RWPE1 (cell line): ENCODE measurements around the gene PFDN4.
"Not testable (repeated sequence)": the region's sequence is repeated elsewhere in the genome, so short reads cannot be mapped to it uniquely, and the experiment has no call there.

Source experiments
- CTCF ChIA-PET: fragments of 350-600 bp; sonication (Branson Sonifier 250); formaldehyde crosslinking; extraction: SDS; loops from one replicate; lab custom pipeline; 2021; lab: Yijun Ruan, JAX
- POLR2A ChIA-PET: fragments of 400-600 bp; formaldehyde crosslinking; extraction: SDS; loops from one replicate; lab custom pipeline; 2020; ENCODE audit warnings: antibody characterized with exemption; ENCODE audit not compliant: low non-redundant PET; lab: Yijun Ruan, JAX
- DNase-seq: peaks from one replicate; pipeline ENCODE4 v3.0.0; 2012; ENCODE audit warnings: low spot score
- H3K27ac ChIP-seq: fragments of 450-650 bp; 2 replicates; pipeline ENCODE4 v1.5.1; 2017
- TF ChIP-seq, protein P1 (sequence below): fragments of 450-650 bp; conservative IDR thresholded peaks from 2 replicates; pipeline ENCODE4 v1.5.1; 2017; ENCODE audit warnings: low read depth, mild to moderate bottlenecking

The PFDN4 gene

DNA sequence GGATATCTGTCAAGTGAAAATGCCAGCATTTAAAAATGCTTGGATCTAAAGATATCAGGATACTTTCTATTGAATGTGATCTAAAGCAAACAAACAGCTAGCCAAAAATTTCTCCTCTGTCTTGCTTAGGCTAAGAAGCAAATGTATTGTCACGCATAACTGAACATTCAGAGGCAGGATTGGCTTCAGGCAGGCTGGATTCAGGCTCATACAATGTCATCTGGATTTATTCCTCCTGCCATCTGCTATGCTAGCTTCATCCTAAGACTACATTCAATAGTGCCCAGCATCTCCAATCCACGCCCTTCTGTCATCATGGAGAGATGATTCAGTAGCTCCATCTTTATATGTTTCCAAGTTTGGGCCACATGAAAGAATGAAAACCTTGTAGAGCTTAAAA lies 27.1 kb downstream of the PFDN4 start:
- POLR2A ChIA-PET = no interaction called here
- no peak overlapping the region for H3K27ac ChIP-seq
- CTCF ChIA-PET = no interaction called here
- TF ChIP-seq, protein P1, sequence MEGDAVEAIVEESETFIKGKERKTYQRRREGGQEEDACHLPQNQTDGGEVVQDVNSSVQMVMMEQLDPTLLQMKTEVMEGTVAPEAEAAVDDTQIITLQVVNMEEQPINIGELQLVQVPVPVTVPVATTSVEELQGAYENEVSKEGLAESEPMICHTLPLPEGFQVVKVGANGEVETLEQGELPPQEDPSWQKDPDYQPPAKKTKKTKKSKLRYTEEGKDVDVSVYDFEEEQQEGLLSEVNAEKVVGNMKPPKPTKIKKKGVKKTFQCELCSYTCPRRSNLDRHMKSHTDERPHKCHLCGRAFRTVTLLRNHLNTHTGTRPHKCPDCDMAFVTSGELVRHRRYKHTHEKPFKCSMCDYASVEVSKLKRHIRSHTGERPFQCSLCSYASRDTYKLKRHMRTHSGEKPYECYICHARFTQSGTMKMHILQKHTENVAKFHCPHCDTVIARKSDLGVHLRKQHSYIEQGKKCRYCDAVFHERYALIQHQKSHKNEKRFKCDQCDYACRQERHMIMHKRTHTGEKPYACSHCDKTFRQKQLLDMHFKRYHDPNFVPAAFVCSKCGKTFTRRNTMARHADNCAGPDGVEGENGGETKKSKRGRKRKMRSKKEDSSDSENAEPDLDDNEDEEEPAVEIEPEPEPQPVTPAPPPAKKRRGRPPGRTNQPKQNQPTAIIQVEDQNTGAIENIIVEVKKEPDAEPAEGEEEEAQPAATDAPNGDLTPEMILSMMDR = no peak
- DNase-seq = no peak

DNA sequence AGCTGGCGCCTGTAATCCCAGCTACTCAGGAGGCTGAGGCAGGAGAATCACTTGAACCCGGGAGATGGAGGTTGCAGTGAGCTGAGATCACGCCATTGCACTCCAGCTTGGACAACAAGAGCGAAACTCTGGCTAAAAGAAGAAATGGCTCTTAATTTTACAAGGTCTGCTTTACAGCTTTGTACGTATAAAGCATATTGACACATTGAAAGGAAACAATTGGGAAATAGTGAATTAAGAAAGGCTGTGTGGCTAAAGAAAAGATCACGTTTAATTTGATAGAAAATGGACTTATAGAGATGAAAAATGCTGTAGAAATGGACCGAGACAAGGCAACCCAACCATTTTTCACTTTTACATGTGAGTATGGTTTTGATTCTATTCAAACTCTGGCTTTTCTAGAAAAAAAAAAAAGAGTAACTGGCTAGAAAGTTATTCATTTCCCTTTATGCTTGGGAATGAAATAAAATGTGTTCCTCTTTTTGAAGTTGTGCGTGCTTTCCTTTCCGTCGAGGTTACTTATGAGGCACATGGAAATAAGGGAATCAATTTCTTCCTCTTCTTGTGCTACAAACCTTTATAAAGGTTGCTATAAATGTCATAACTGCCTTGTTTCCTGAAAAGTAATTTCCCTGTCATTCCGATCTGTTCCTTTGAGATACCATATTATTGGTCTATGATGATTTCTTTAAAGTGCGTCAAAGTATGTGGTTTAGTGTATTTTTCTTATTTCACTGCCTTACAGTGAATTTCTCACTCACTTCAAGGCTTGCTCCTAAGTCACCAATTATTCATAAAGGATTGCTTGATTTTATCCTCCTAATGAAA lies 29.4 kb downstream of the PFDN4 start:
- TF ChIP-seq, protein P1 = no peak
- DNase-seq = no peak
- no peak overlapping the region for H3K27ac ChIP-seq
- CTCF ChIA-PET = no interaction called here
- POLR2A ChIA-PET = no interaction called here

DNA sequence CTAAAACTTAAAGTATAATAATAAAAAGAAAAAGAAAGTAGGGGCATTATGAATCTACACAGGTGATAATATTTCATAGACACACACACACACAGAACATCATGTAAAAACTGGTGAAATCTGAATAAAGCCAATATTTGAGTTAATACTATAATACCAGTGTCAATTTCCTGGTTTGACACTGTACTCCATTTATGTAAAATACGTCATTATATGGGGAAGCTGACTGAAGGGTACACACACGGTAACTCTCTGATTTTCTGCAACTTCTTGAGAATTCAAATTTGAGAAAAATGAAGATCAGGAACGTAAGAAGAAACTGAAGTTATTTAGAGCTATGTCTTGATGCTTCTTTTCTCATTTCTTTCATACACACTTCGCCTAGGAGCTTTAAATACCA lies 36.2 kb downstream of the PFDN4 start:
- TF ChIP-seq, protein P1 = no peak
- DNase-seq = no peak
- H3K27ac ChIP-seq = no peak overlapping the region
- CTCF ChIA-PET = no interaction called here
- POLR2A ChIA-PET = no interaction called here

DNA sequence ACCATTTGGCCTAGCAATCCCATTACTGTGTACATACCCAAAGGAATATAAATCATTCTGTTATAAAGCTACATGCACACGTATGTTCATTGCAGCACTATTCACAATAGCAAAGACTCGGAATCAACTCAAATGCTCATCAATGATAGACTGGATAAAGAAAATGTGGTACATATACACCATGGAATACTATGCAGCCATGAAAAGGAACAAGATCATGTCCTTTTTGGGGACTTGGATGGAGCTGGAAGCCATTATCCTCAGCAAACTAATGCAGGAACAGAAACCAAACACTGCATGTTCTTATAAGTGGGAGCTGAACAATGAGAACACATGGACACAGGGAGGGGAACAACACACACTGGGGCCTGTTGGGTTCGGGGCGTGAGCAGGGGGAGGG lies 40.8 kb downstream of the PFDN4 start:
- DNase-seq, H3K27ac ChIP-seq, POLR2A ChIA-PET: not testable (repeated sequence)
- CTCF ChIA-PET = interaction anchor here (0.7 kb wide), 1 partner anchor 1953 kb away, joined by 5 read pairs; no protein-coding TSS in a partner anchor

DNA sequence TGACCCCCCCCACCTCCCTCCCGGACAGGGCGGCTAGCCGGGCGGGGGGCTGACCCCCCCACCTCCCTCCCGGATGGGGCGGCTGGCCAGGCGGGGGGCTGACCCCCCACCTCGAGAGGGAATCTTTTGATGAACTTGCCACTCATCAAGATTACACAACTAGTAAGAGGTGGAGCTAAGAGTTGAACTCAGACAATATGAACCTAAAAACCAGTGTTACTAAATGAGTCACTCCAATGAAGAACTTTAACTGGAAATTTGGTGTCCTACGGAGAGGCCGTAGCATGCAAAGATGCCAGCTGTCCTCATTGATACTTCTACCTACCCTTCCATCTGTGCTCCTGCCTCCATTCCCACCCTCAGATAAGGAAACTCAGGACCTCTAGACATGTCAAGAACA lies 42.8 kb downstream of the PFDN4 start:
- no peak overlapping the region for H3K27ac ChIP-seq
- DNase-seq = peak; percentile 21
- ChIA-PET POLR2A (no interaction called here), CTCF (no interaction called here)
- TF ChIP-seq, protein P1 = no peak

DNA sequence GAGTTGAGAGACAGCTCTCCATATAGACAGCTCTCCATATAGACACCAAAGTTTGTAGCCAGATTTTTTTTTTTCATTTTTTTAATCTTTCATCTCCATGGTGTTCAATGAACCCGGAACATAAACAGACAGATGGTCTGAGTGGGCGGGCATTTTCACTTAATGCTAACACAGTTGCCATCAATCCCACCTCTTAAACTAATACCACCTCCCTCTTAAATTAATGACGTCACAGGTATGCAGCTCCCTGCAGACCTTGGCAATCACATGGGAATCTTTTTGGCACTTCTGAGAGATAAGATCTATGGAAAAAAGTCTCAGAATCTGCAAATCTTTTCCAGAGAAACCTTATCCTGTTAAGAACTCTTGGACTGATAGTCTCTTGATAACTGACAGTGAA lies 43.2 kb downstream of the PFDN4 start:
- TF ChIP-seq, protein P1 = no peak
- H3K27ac ChIP-seq = no peak overlapping the region
- DNase-seq = no peak
- ChIA-PET CTCF (interaction anchor here (0.7 kb wide), 1 partner anchor 10 kb away, joined by 3 read pairs; no protein-coding TSS in a partner anchor), POLR2A (no interaction called here)

DNA sequence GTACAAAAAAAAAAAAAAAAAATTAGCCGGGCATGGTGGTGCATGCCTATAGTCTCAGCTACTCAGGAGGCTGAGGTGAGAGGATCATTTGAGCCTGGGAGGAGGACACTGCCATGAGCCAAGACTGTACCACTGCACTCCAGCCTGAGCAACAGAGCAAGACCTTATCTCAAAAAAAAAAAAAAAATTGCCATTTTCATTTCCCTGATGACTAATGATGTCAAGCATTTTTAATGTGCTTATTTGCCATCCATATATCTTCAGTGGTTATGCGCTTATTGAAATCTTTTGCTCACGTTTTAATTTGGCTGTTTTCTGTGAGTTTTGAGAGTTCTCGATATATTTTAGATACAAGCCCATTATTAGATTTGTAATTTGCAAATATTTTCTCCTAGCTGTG lies 46.7 kb downstream of the PFDN4 start:
- POLR2A ChIA-PET = no interaction called here
- CTCF ChIA-PET = interaction anchor here (0.6 to 0.7 kb wide), 3 partner anchors 392 to 1885 kb away, joined by 4 to 7 read pairs (median 4); no protein-coding TSS in a partner anchor
- peak; percentile 25 for DNase-seq
- peak overlapping the region; percentile 48 for H3K27ac ChIP-seq
- TF ChIP-seq, protein P1 = no peak
